LNCAP (cell line): Measurements from ENCODE around the gene TNFSF13B.

Source experiments
- TF ChIP-seq, protein P1 (sequence below): fragments of 450-650 bp; IDR thresholded peaks from 2 replicates; pipeline ENCODE4 v1.5.1; 2017; ENCODE audit warnings: mild to moderate bottlenecking

Gene TNFSF13B

GRCh38 chr13:108249150-108249549 is 20.4 kb upstream of the TNFSF13B start:
- TF ChIP-seq, protein P1, sequence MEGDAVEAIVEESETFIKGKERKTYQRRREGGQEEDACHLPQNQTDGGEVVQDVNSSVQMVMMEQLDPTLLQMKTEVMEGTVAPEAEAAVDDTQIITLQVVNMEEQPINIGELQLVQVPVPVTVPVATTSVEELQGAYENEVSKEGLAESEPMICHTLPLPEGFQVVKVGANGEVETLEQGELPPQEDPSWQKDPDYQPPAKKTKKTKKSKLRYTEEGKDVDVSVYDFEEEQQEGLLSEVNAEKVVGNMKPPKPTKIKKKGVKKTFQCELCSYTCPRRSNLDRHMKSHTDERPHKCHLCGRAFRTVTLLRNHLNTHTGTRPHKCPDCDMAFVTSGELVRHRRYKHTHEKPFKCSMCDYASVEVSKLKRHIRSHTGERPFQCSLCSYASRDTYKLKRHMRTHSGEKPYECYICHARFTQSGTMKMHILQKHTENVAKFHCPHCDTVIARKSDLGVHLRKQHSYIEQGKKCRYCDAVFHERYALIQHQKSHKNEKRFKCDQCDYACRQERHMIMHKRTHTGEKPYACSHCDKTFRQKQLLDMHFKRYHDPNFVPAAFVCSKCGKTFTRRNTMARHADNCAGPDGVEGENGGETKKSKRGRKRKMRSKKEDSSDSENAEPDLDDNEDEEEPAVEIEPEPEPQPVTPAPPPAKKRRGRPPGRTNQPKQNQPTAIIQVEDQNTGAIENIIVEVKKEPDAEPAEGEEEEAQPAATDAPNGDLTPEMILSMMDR: no peak

DNA sequence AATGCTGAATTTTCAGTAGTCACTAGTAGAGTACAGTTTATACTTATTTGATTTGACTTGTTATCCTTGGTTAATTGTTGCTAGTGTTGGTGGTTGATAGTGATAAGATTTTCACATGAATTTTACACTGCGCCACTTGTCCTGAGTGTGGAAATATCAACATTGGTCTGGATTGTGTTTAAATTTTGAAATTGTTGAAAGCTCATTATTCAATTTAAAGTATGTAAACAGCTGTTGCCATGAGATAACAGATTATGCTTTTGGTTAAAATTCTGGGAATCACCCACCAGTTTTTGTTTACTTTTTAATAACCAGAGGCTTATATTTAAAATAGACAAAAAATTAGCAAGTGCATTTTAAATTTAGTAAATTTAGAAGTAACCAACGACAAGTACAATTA is 12.3 kb upstream of the TNFSF13B start:
- TF ChIP-seq, protein P1: no peak

DNA sequence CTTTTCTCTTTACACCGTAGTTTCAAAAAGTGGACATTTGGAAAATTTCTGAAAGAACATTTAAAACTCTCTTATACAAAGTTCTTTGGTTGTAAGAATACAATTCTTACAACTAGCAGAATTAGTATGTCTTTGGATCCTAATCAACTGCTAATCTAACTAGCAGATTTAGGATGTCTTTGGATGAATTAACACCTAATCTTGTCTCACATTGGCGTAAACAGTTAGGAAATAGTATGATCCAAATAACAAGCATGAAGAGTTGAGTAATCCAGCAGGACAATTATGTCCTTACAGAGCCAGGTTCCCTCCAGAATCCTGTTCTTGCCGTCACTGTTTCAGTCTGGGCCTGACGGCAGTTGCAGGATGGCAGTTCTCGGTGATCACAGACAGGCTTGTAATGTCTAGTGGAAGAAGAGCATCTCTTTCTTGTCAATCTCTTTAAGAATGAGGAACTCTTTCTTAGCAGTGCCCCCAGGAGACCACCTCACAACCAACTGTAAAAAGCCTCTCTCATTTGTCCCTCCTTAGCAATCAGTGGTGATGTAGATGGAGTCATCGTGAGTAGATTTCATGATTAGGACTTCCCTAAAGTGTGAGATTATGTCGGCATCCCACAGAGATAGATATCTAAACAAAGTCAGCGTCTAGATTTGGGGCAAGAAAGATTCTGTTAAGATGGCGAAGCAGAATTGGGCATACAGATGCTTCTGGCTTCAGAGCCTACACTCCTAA is 5.7 kb upstream of the TNFSF13B start:
- TF ChIP-seq, protein P1: no peak

GRCh38 chr13:108266321-108266990 is 3.1 kb upstream of the TNFSF13B start:
- TF ChIP-seq, protein P1: no peak

- TF ChIP-seq, protein P1: no peak
These were observed 2.2 kb upstream of the TNFSF13B start for GRCh38 chr13:108267347-108267746.

DNA sequence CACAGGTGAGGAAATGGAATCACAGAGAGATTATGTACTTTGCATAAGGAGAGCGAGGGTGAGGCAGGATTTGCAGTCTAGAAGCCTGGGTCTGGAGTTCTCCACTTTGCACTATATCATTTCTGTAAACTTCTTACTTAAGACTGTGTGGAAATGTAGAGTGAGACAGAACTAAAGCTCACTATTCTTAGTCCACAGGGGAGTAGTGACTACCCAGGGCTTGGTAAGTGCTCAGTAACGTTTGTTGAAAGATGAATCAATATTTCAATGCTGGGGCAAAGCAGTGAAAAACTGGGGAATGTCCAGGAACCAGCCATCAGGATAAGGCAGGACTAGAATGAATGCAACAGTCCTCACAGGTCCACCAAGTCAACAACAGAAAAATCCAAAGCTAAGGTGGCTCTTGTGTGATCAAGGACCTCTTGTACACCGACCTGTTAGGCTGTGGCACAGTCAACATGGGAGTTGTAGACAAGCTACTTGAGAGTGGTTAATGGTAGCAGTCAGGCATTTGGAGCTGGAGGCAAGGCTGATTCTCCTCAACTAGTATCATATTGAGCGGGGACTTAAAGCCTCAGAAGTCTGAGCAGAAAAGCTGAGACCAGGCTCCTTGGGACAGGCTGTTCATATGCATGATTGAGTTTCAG is 929 bp upstream of the TNFSF13B start:
- TF ChIP-seq, protein P1: no peak

DNA sequence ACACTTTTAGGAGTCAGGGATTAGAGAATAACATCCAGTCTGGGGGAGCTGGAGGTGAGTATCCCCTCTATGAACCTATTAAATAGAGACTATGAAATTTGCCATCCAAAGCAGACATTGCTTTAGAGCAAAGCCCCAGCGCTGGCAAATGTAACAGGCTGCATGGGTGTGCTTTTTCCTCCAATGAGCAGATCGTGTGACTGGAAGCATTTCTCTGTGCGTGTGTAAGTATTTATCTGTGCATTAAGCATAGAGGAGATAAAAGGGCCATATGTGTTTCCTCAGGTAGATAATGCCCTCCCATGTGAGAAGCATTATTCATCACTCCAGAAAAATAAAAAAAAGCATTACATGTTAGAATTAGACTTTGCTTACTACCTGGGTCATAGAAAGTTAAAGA is 924 bp downstream of the TNFSF13B start:
- TF ChIP-seq, protein P1: no peak
